K562 (cell line): ENCODE data around the gene ATOH8. TPM values are rescaled to one million over a fixed set of nuclear protein-coding genes. Genes with fewer than 3 reads are reported as not detected.

Experiments used
- DACH1 ChIP-seq: fragments of 450-650 bp; IDR thresholded peaks from 2 replicates; pipeline ENCODE4 v1.6.1; 2018; ENCODE audit not compliant: partially characterized antibody
- EGR1 ChIP-seq: fragments of 450-650 bp; conservative IDR thresholded peaks from 2 replicates; pipeline ENCODE4 v1.6.1; 2017; ENCODE audit warnings: mild to moderate bottlenecking
- HDAC3 ChIP-seq: fragments of 450-650 bp; IDR thresholded peaks from 2 replicates; pipeline ENCODE4 v1.6.1; 2018; ENCODE audit warnings: borderline replicate concordance, mild to moderate bottlenecking, moderate library complexity; ENCODE audit not compliant: partially characterized antibody
- JUNB ChIP-seq: fragments of 450-650 bp; formaldehyde crosslinking; conservative IDR thresholded peaks from 2 replicates; pipeline ENCODE4 v1.4.0; 2020; ENCODE audit warnings: mild to moderate bottlenecking
- JUND ChIP-seq, 2 experiments: IDR thresholded peaks; 2 replicates in 1 of 2; 3 replicates in 1 of 2; pipeline ENCODE4 v1.6.1; 2011; ENCODE audit warnings: borderline replicate concordance in 2 of 2, low read depth in 2 of 2, low read length in 2 of 2, improper control_type of control experiment in 1 of 2, missing biosample characterization in 1 of 2, missing genetic modification characterization in 1 of 2, missing genetic modification reagents in 1 of 2
- MGA ChIP-seq: fragments of 450-650 bp; IDR thresholded peaks from 2 replicates; pipeline ENCODE4 v1.6.1; 2016; ENCODE audit warnings: mild to moderate bottlenecking, moderate library complexity
- MYC ChIP-seq, 2 experiments: fragments of 250-450 bp in 1 of 2; sonication (Bioruptor Pico) in 1 of 2; IDR thresholded peaks; 2 replicates each; pipeline versions ENCODE4 v1.5.1 to v1.6.1; 2012 to 2021; ENCODE audit warnings: low read depth in 2 of 2, borderline replicate concordance in 1 of 2, improper control_type of control experiment in 1 of 2, low read length in 1 of 2, mild to moderate bottlenecking in 1 of 2, moderate library complexity in 1 of 2
- NELFE ChIP-seq: IDR thresholded peaks from 2 replicates; pipeline ENCODE4 v1.6.1; 2011; ENCODE audit warnings: mild to moderate bottlenecking; ENCODE audit not compliant: insufficient read depth, insufficient read length
- TAF1 ChIP-seq: IDR thresholded peaks from 2 replicates; pipeline ENCODE4 v1.6.1; 2011; ENCODE audit warnings: mild to moderate bottlenecking, low read length, moderate library complexity; ENCODE audit not compliant: insufficient read depth, control insufficient read depth, severe bottlenecking; ENCODE audit errors: extremely low read depth
- TEAD4 ChIP-seq, 2 experiments: sonication (generic) in 1 of 2; formaldehyde crosslinking in 1 of 2; IDR thresholded peaks; 2 replicates each; pipeline versions ENCODE4 v1.6.1 to v1.8.0; 2012 to 2022; ENCODE audit warnings: borderline replicate concordance in 1 of 2, inconsistent platforms in 1 of 2, low read length in 1 of 2, mild to moderate bottlenecking in 1 of 2, missing genetic modification reagents in 1 of 2
- ZBTB1 ChIP-seq: sonication (generic); formaldehyde crosslinking; IDR thresholded peaks from 2 replicates; pipeline ENCODE4 v1.8.1; 2023; ENCODE audit warnings: missing genetic modification reagents, low read depth, mild to moderate bottlenecking, borderline replicate concordance
- ZNF133 ChIP-seq: fragments of 250-450 bp; sonication (Bioruptor Pico); IDR thresholded peaks from 2 replicates; pipeline ENCODE4 v1.4.0; 2020; ENCODE audit warnings: mild to moderate bottlenecking
- ZNF197 ChIP-seq: fragments of 200-800 bp; sonication (Bioruptor generic); IDR thresholded peaks from 2 replicates; pipeline ENCODE4 v1.6.1; 2016; ENCODE audit warnings: low read depth, missing genetic modification characterization, missing compliant biosample characterization
- ZNF740 ChIP-seq, 3 experiments: fragments of 200-800 bp in 1 of 3; sonication (Bioruptor generic) in 1 of 3; sonication (generic) in 1 of 3; formaldehyde crosslinking in 1 of 3; IDR thresholded peaks; 2 replicates each; pipeline versions ENCODE4 v1.6.1 to v1.8.0; 2016 to 2022; ENCODE audit warnings: mild to moderate bottlenecking in 2 of 3, missing compliant biosample characterization in 2 of 3, missing genetic modification characterization in 2 of 3, missing genetic modification reagents in 1 of 3
- polyA plus RNA-seq, 8 experiments: library from polyadenylated mRNA; depleted of rRNA in 4 of 8; stranded (reverse) in 5 of 8; unstranded in 3 of 8; fragments of >200 nt; fragmentation: Nextera tagmentation in 2 of 8; fragmentation: Illumina TruSeq in 1 of 8; extraction: Ambion mirVana in 2 of 8; extraction: Trizol in 1 of 8; gene quantifications; 2 replicates each; pipeline versions ENCODE4 v1.2.1 to v1.2.3, GENCODE V29; 2011 to 2014; ENCODE audit warnings: inconsistent platforms in 1 of 8, missing spikeins in 1 of 8
- total RNA-seq, 7 experiments: library from RNA; depleted of rRNA in 6 of 7; stranded (reverse); fragments of >200 nt in 6 of 7; fragmentation: Illumina TruSeq in 2 of 7; extraction: Trizol in 2 of 7; gene quantifications; 2 replicates each; pipeline versions ENCODE4 v1.2.1 to v1.2.3, GENCODE V29; 2011 to 2021; ENCODE audit warnings: low replicate concordance in 1 of 7

Gene ATOH8
- total and polyA plus RNA-seq, 9 of the 15 experiments (the other 6 are each of a cell fraction or from before 2014, with no cell fraction given): not detected

- peak; percentile 18; the same call in 1 of the 2 replicates for TF ChIP-seq MGA
- no peak for TF ChIP-seq DACH1
- TF ChIP-seq NELFE: no peak
- no peak for TF ChIP-seq ZNF197 (CRISPR knock-in tag)
- TF ChIP-seq EGR1: 0 out of 2 replicates have a peak, but pooled peaks have one; percentile 24
- TF ChIP-seq JUNB (CRISPR knock-in tag): no peak
- peak; percentile 77 for TF ChIP-seq JUND (IDR thresholded peaks at IDR 0.05; ENCODE audit: borderline replicate concordance, low read depth, low read length)
- no peak for TF ChIP-seq JUND (tag; IDR thresholded peaks at IDR 0.05; ENCODE audit: borderline replicate concordance, low read depth, low read length)
- no peak for TF ChIP-seq HDAC3
- no peak for TF ChIP-seq ZNF740 (CRISPR knock-in tag; IDR thresholded peaks at IDR 0.05)
- TF ChIP-seq ZNF740 (tag; IDR thresholded peaks at IDR 0.05): no peak
- TF ChIP-seq TAF1: no peak
- TF ChIP-seq ZBTB1 (CRISPR knock-in tag): no peak
- peak; percentile 26; the same call in 1 of the 2 replicates for TF ChIP-seq TEAD4 (IDR thresholded peaks at IDR 0.05; ENCODE audit: low read length)
- TF ChIP-seq TEAD4 (CRISPR knock-in tag; IDR thresholded peaks at IDR 0.05; ENCODE audit: borderline replicate concordance): no peak
- TF ChIP-seq ZNF133 (CRISPR knock-in tag): no peak
- peak; percentile 40; the same call in 1 of the 2 replicates for TF ChIP-seq MYC (IDR thresholded peaks at IDR 0.05; ENCODE audit: low read depth, low read length)
- no peak for TF ChIP-seq MYC (CRISPR knock-in tag; IDR thresholded peaks at IDR 0.05; ENCODE audit: borderline replicate concordance, low read depth)
Measured at GRCh38 chr2:85705680-85706039, 48.1 kb upstream of the ATOH8 start (continued).
